ENCODE data around the gene SAFB2.

The SAFB2 gene

DNA sequence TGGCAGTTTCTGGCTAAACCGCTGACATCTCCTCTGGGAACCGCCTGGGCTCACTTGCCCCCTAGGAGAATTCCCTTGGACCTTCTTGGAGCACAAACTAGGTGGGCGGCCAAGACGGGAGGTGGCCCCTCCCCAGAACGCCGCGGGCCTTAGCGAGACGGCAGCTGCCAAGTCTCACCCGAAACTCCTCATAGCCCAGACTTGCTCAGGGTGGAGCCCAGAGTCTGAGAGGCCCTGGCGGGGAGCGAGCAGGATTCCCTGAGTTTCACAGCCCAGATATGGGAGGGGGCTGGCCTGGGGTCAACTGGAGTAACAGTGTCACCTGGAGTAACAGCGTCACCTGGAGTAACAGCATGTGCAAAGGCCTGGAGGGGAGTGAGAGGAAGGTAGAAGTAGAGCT lies 64.9 kb downstream of the SAFB2 start:
- Histone ChIP-seq H3K4me1 (ENCODE audit: control insufficient read depth, insufficient read depth, low read length, poor library complexity, severe bottlenecking) (no peaks in the 10 kb centered on the region), H3K27me3 (replicated peaks; ENCODE audit: control insufficient read depth, insufficient read depth, low read length, poor library complexity, severe bottlenecking) (peaks cover 3% of the 10 kb centered on the region), H3K27ac (ENCODE audit: insufficient read depth, low read length, poor library complexity, severe bottlenecking) (no peak overlapping the region), H3K4me3 (ENCODE audit: insufficient read depth, low read depth, low read length, poor library complexity, severe bottlenecking) (no peak overlapping the region), H3K36me3 (ENCODE audit: control insufficient read depth, insufficient read depth, low read length) (no peaks in the 10 kb centered on the region), H3K9me3 (ENCODE audit: control insufficient read depth, low read length) (no peaks in the 10 kb centered on the region)
- DNase-seq: no peak

DNA sequence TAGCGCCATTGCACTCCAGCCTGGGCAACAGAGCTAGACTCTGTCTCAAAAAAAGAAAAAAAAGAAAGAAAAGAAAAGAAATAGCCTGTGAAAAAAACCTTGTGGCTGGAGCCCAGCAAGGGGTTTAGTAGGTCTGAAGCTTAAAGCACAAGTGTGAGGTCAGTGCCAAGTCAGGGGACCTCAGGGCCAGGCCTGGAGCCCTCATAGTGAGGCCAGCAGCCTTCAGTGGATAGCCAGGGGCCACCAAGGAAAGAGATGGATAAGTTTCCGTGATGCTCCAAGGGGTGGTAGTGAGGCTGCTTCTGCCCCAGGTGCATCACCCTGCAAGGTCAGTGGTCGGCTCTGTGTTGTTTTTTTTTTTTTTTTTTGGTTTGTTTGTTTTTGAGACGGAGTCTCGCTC lies 67.7 kb downstream of the SAFB2 start:
- Histone ChIP-seq H3K36me3 (ENCODE audit: control insufficient read depth, insufficient read depth, low read length) (no peaks in the 10 kb centered on the region), H3K4me3 (ENCODE audit: insufficient read depth, low read depth, low read length, poor library complexity, severe bottlenecking) (no peak overlapping the region), H3K4me1 (ENCODE audit: control insufficient read depth, insufficient read depth, low read length, poor library complexity, severe bottlenecking) (no peaks in the 10 kb centered on the region), H3K9me3 (ENCODE audit: control insufficient read depth, low read length) (no peaks in the 10 kb centered on the region), H3K27ac (ENCODE audit: insufficient read depth, low read length, poor library complexity, severe bottlenecking) (no peak overlapping the region), H3K27me3 (replicated peaks; ENCODE audit: control insufficient read depth, insufficient read depth, low read length, poor library complexity, severe bottlenecking) (no peaks in the 10 kb centered on the region)
- no peak for DNase-seq

- no peak for DNase-seq
- Histone ChIP-seq H3K4me3 (ENCODE audit: insufficient read depth, low read depth, low read length, poor library complexity, severe bottlenecking) (no peak overlapping the region), H3K4me1 (ENCODE audit: control insufficient read depth, insufficient read depth, low read length, poor library complexity, severe bottlenecking) (no peaks in the 10 kb centered on the region), H3K27me3 (replicated peaks; ENCODE audit: control insufficient read depth, insufficient read depth, low read length, poor library complexity, severe bottlenecking) (no peaks in the 10 kb centered on the region), H3K27ac (ENCODE audit: insufficient read depth, low read length, poor library complexity, severe bottlenecking) (no peak overlapping the region), H3K36me3 (ENCODE audit: control insufficient read depth, insufficient read depth, low read length) (no peaks in the 10 kb centered on the region), H3K9me3 (ENCODE audit: control insufficient read depth, low read length) (no peaks in the 10 kb centered on the region)
Measured at GRCh38 chr19:5553892-5554291, 68.7 kb downstream of the SAFB2 start.

- H3K27me3 ChIP-seq (replicated peaks; ENCODE audit: control insufficient read depth, insufficient read depth, low read length, poor library complexity, severe bottlenecking): no peaks in the 10 kb centered on the region
- no peaks in the 10 kb centered on the region for H3K4me1 ChIP-seq (ENCODE audit: control insufficient read depth, insufficient read depth, low read length, poor library complexity, severe bottlenecking)
- H3K9me3 ChIP-seq (ENCODE audit: control insufficient read depth, low read length): no peaks in the 10 kb centered on the region
- H3K4me3 ChIP-seq (ENCODE audit: insufficient read depth, low read depth, low read length, poor library complexity, severe bottlenecking): no peak overlapping the region
- DNase-seq: no peak
- no peaks in the 10 kb centered on the region for H3K36me3 ChIP-seq (ENCODE audit: control insufficient read depth, insufficient read depth, low read length)
- H3K27ac ChIP-seq (ENCODE audit: insufficient read depth, low read length, poor library complexity, severe bottlenecking): no peak overlapping the region
Measured at GRCh38 chr19:5547881-5548280, 74.7 kb downstream of the SAFB2 start.

GRCh38 chr19:5545984-5546383 lies 76.6 kb downstream of the SAFB2 start:
- no peak for DNase-seq
- H3K36me3 ChIP-seq (ENCODE audit: control insufficient read depth, insufficient read depth, low read length): no peaks in the 10 kb centered on the region
- H3K27me3 ChIP-seq (replicated peaks; ENCODE audit: control insufficient read depth, insufficient read depth, low read length, poor library complexity, severe bottlenecking): no peaks in the 10 kb centered on the region
- H3K4me1 ChIP-seq (ENCODE audit: control insufficient read depth, insufficient read depth, low read length, poor library complexity, severe bottlenecking): no peaks in the 10 kb centered on the region
- H3K9me3 ChIP-seq (ENCODE audit: control insufficient read depth, low read length): no peaks in the 10 kb centered on the region
- H3K27ac ChIP-seq (ENCODE audit: insufficient read depth, low read length, poor library complexity, severe bottlenecking): no peak overlapping the region
- H3K4me3 ChIP-seq (ENCODE audit: insufficient read depth, low read depth, low read length, poor library complexity, severe bottlenecking): no peak overlapping the region

DNA sequence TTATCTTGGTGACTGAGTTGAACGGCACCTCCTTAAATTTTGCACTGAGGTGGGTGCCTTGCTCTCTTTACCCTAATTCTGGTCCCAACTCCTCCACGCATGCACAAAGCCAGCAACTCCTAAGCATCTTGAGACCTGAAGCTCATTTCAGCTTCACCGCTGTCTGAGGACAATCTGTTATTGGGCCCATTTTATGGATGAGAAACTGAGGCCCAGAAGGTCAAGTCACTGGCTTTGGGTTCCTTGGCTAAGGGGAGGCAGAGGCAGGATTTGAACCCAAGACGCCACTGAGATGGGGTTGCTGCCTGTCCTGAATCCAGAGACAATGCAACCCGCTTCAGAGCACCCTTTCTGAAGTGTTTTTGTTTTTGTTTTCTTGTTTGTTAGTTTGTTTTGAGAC lies 77.5 kb downstream of the SAFB2 start:
- H3K9me3 ChIP-seq (ENCODE audit: control insufficient read depth, low read length): no peaks in the 10 kb centered on the region
- H3K4me3 ChIP-seq (ENCODE audit: insufficient read depth, low read depth, low read length, poor library complexity, severe bottlenecking): no peak overlapping the region
- no peaks in the 10 kb centered on the region for H3K27me3 ChIP-seq (replicated peaks; ENCODE audit: control insufficient read depth, insufficient read depth, low read length, poor library complexity, severe bottlenecking)
- H3K36me3 ChIP-seq (ENCODE audit: control insufficient read depth, insufficient read depth, low read length): no peaks in the 10 kb centered on the region
- DNase-seq: no peak
- H3K4me1 ChIP-seq (ENCODE audit: control insufficient read depth, insufficient read depth, low read length, poor library complexity, severe bottlenecking): no peaks in the 10 kb centered on the region
- no peak overlapping the region for H3K27ac ChIP-seq (ENCODE audit: insufficient read depth, low read length, poor library complexity, severe bottlenecking)

- Histone ChIP-seq H3K4me3 (ENCODE audit: insufficient read depth, low read depth, low read length, poor library complexity, severe bottlenecking) (no peak overlapping the region), H3K4me1 (ENCODE audit: control insufficient read depth, insufficient read depth, low read length, poor library complexity, severe bottlenecking) (no peaks in the 10 kb centered on the region), H3K27ac (ENCODE audit: insufficient read depth, low read length, poor library complexity, severe bottlenecking) (no peak overlapping the region), H3K27me3 (replicated peaks; ENCODE audit: control insufficient read depth, insufficient read depth, low read length, poor library complexity, severe bottlenecking) (no peaks in the 10 kb centered on the region), H3K9me3 (ENCODE audit: control insufficient read depth, low read length) (no peaks in the 10 kb centered on the region), H3K36me3 (ENCODE audit: control insufficient read depth, insufficient read depth, low read length) (no peaks in the 10 kb centered on the region)
- no peak for DNase-seq
Measured at GRCh38 chr19:5542665-5543064, 79.9 kb downstream of the SAFB2 start.

DNA sequence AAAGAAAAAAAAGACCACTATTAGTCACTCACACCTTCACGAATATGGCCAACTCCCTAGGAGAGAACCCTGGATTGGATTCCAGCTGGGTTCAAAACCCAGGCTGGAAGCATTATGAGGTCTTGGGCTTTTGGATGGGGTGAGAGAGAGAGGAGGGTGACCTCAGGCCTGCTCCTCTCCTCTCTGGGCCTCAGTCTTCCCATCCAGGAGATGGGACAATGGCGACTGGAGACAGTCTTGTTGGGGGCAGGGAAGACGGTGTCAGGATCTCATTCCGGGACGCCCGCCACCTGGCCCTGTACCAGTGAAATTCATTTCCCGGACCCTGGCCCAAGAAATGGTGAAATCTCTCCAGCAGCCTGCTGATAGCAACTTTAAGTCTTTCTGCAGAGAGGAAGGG lies 81.1 kb downstream of the SAFB2 start:
- Histone ChIP-seq H3K27ac (ENCODE audit: insufficient read depth, low read length, poor library complexity, severe bottlenecking) (no peak overlapping the region), H3K4me1 (ENCODE audit: control insufficient read depth, insufficient read depth, low read length, poor library complexity, severe bottlenecking) (no peaks in the 10 kb centered on the region), H3K4me3 (ENCODE audit: insufficient read depth, low read depth, low read length, poor library complexity, severe bottlenecking) (no peak overlapping the region), H3K36me3 (ENCODE audit: control insufficient read depth, insufficient read depth, low read length) (no peaks in the 10 kb centered on the region), H3K9me3 (ENCODE audit: control insufficient read depth, low read length) (no peaks in the 10 kb centered on the region), H3K27me3 (replicated peaks; ENCODE audit: control insufficient read depth, insufficient read depth, low read length, poor library complexity, severe bottlenecking) (peaks cover 3% of the 10 kb centered on the region)
- DNase-seq: no peak

DNA sequence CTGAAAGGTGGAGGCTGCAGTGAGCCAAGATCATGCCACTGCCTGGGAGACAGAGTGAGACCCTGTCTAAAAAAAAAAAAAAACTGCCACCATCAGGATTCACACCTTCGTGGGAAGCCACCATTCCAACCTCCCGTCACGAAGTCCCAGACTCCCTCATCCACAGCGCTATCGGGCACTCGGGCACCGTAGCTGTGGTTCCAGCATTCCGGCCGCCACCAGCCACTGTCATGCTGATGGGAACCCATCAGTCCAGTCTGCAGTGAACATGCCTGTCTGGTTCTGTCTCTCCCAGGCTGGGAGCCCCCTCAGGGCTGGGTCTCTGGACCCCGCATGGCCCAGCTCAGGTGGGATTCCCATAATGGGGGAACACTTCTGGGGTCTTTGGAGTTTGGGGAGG lies 82.4 kb downstream of the SAFB2 start:
- peaks cover 1% of the 10 kb centered on the region for H3K9me3 ChIP-seq (ENCODE audit: control insufficient read depth, low read length)
- H3K27me3 ChIP-seq (replicated peaks; ENCODE audit: control insufficient read depth, insufficient read depth, low read length, poor library complexity, severe bottlenecking): peaks cover 5% of the 10 kb centered on the region

DNA sequence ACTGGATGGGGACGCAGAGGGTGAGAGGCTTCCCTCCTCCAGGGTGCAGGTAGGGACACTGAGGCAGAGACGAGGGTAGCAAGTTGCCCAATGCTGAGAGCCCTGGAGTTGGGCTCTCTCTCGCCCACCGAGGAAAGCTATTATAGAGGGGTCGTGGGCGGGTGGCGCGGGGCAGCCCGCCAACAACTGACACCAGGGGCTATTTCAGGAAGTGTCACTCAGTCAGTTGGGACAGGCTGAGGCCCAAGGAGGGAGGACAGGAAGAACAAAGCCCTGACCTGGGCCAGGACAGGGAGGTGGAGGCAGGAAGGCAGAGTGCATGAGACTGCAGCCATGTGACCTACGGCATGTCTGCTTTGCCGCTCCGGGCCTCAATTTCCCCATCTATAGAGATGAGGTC lies 84.7 kb downstream of the SAFB2 start:
- H3K27me3 ChIP-seq (replicated peaks; ENCODE audit: control insufficient read depth, insufficient read depth, low read length, poor library complexity, severe bottlenecking): peaks cover 5% of the 10 kb centered on the region
- peaks cover 10% of the 10 kb centered on the region for H3K9me3 ChIP-seq (ENCODE audit: control insufficient read depth, low read length)
- no peaks in the 10 kb centered on the region for H3K36me3 ChIP-seq (ENCODE audit: control insufficient read depth, insufficient read depth, low read length)
- H3K4me1 ChIP-seq (ENCODE audit: control insufficient read depth, insufficient read depth, low read length, poor library complexity, severe bottlenecking): no peaks in the 10 kb centered on the region
- no peak overlapping the region for H3K27ac ChIP-seq (ENCODE audit: insufficient read depth, low read length, poor library complexity, severe bottlenecking)
- H3K4me3 ChIP-seq (ENCODE audit: insufficient read depth, low read depth, low read length, poor library complexity, severe bottlenecking): no peak overlapping the region
- no peak for DNase-seq

More for the DNA sequence above, 82.4 kb downstream of the SAFB2 start:
- Histone ChIP-seq H3K4me3 (ENCODE audit: insufficient read depth, low read depth, low read length, poor library complexity, severe bottlenecking) (no peak overlapping the region), H3K36me3 (ENCODE audit: control insufficient read depth, insufficient read depth, low read length) (no peaks in the 10 kb centered on the region), H3K27ac (ENCODE audit: insufficient read depth, low read length, poor library complexity, severe bottlenecking) (no peak overlapping the region), H3K4me1 (ENCODE audit: control insufficient read depth, insufficient read depth, low read length, poor library complexity, severe bottlenecking) (no peaks in the 10 kb centered on the region)
- DNase-seq: no peak
